HCT116 (cell line): ENCODE data around the gene LCT. TPM values are rescaled to one million over a fixed set of nuclear protein-coding genes. Genes with fewer than 3 reads are reported as not detected.

ENCODE experiments used
- ATAC-seq: fragments of 200-7000 bp; cut with Tn5 transposase; 2 replicates; pipeline ENCODE4 v1.9.1; 2020; ENCODE audit warnings: mild to moderate bottlenecking, moderate library complexity
- BruUV-seq: library from RNA; stranded (reverse); fragments of 400-500 nt; replicated peaks from 2 replicates; lab custom pipeline; 2021; lab: Mats Ljungman, UMichigan
- CTCF ChIA-PET: fragments of 300-600 bp; sonication (Branson Sonifier 250); formaldehyde crosslinking; loops from one replicate; lab custom pipeline; 2021; ENCODE audit warnings: antibody characterized with exemption; lab: Charles Lee
- POLR2A ChIA-PET: fragments of 300-600, 350-600 bp; sonication (Branson Sonifier 250); formaldehyde crosslinking; loops from one replicate; lab custom pipeline; 2021; ENCODE audit warnings: antibody characterized with exemption; lab: Charles Lee
- RAD21 ChIA-PET, 2 experiments: fragments of 300-600 bp; sonication (Branson Sonifier 250); formaldehyde crosslinking; loops; one replicate each; lab custom pipeline; 2023; ENCODE audit warnings: low total read pairs in 2 of 2; ENCODE audit not compliant: uncharacterized antibody in 2 of 2, unreplicated experiment in 2 of 2, low non-redundant PET in 1 of 2; lab: Charles Lee
- DNase-seq: peaks from one replicate; pipeline ENCODE4 v3.0.0-alpha.2; 2010; ENCODE audit warnings: low read depth, low spot score
- H2AFZ ChIP-seq: fragments of 200-600 bp; shearing (Covaris generic), sonication (generic); 2 replicates; pipeline ENCODE4 v1.6.1; 2017; ENCODE audit warnings: low read depth, mixed run types, mixed read lengths, antibody characterized with exemption, low read length; ENCODE audit not compliant: poor library complexity, severe bottlenecking
- H3K27ac ChIP-seq: 2 replicates; pipeline ENCODE4 v1.5.1; 2012; ENCODE audit warnings: low read depth, low read length
- H3K27me3 ChIP-seq: fragments of 200-600 bp; sonication (generic); 2 replicates; pipeline ENCODE4 v1.6.1; 2016; ENCODE audit warnings: mixed run types, low read length, mixed read lengths; ENCODE audit not compliant: insufficient read depth
- H3K36me3 ChIP-seq, 2 experiments: fragments of 200-500 bp in 1 of 2; fragments of 200-600 bp in 1 of 2; sonication (Bioruptor generic) in 1 of 2; sonication (generic) in 1 of 2; 2 replicates each; pipeline versions ENCODE4 v1.5.1 to v1.6.1; 2014 to 2016; ENCODE audit warnings: low read length in 2 of 2, inconsistent platforms in 1 of 2, mixed read lengths in 1 of 2, mixed run types in 1 of 2; ENCODE audit not compliant: insufficient read depth in 2 of 2, control insufficient read depth in 1 of 2
- H3K4me1 ChIP-seq, 2 experiments: fragments of 200-600 bp in 1 of 2; sonication (generic) in 1 of 2; 2 replicates each; pipeline versions ENCODE4 v1.5.1 to v1.6.1; 2012 to 2017; ENCODE audit warnings: low read length in 2 of 2, inconsistent platforms in 1 of 2, mild to moderate bottlenecking in 1 of 2, mixed read lengths in 1 of 2, mixed run types in 1 of 2, moderate library complexity in 1 of 2; ENCODE audit not compliant: insufficient read depth in 2 of 2, control insufficient read depth in 1 of 2
- H3K4me2 ChIP-seq: fragments of 200-600 bp; sonication (generic); 2 replicates; pipeline ENCODE4 v1.6.1; 2017; ENCODE audit warnings: mixed run types, low read length, mixed read lengths
- H3K4me3 ChIP-seq, 2 experiments: fragments of 200-600 bp in 1 of 2; sonication (generic) in 1 of 2; replicated peaks in 1 of 2; 2 replicates each; pipeline ENCODE4 v1.5.1; 2011 to 2016; ENCODE audit warnings: low read length in 2 of 2, control low read depth in 1 of 2, low read depth in 1 of 2, mild to moderate bottlenecking in 1 of 2, mixed read lengths in 1 of 2, mixed run types in 1 of 2
- H3K79me2 ChIP-seq: fragments of 200-600 bp; sonication (generic); 2 replicates; pipeline ENCODE4 v1.6.1; 2017; ENCODE audit warnings: mild to moderate bottlenecking, mixed run types, low read length, moderate library complexity, mixed read lengths; ENCODE audit not compliant: insufficient read depth
- H3K9ac ChIP-seq: fragments of 200-600 bp; sonication (generic); 2 replicates; pipeline ENCODE4 v1.6.1; 2016; ENCODE audit warnings: low read length, mixed read lengths
- H3K9me2 ChIP-seq: fragments of 200-600 bp; sonication (generic), shearing (Covaris generic); 2 replicates; pipeline ENCODE4 v1.6.1; 2017; ENCODE audit warnings: mixed run types, mild to moderate bottlenecking, moderate library complexity; ENCODE audit not compliant: insufficient read depth
- H3K9me3 ChIP-seq, 2 experiments: fragments of 200-500 bp in 1 of 2; fragments of 200-600 bp in 1 of 2; sonication (Bioruptor generic) in 1 of 2; sonication (generic) in 1 of 2; 2 replicates each; pipeline ENCODE4 v1.6.1; 2014 to 2017; ENCODE audit warnings: low read length in 2 of 2, mixed read lengths in 2 of 2, inconsistent platforms in 1 of 2, low read depth in 1 of 2, mild to moderate bottlenecking in 1 of 2, mixed run types in 1 of 2, moderate library complexity in 1 of 2; ENCODE audit not compliant: control insufficient read depth in 1 of 2, insufficient read depth in 1 of 2
- H4K20me1 ChIP-seq: fragments of 200-600 bp; sonication (generic), shearing (Covaris generic); 2 replicates; pipeline ENCODE4 v1.6.1; 2017; ENCODE audit warnings: mixed run types, mild to moderate bottlenecking, moderate library complexity; ENCODE audit not compliant: insufficient read depth
- CBX3 ChIP-seq: IDR thresholded peaks from 2 replicates; pipeline ENCODE4 v1.6.1; 2012; ENCODE audit warnings: low read depth
- CEBPB ChIP-seq: IDR thresholded peaks from 2 replicates; pipeline ENCODE4 v1.6.1; 2012; ENCODE audit warnings: low read depth
- EGR1 ChIP-seq: IDR thresholded peaks from 2 replicates; pipeline ENCODE4 v1.6.1; 2012; ENCODE audit warnings: low read depth
- EZH2 ChIP-seq: fragments of 200-600 bp; sonication (generic); IDR thresholded peaks from 2 replicates; pipeline ENCODE4 v1.6.1; 2017; ENCODE audit warnings: antibody characterized with exemption, mixed run types
- EZH2phosphoT487 ChIP-seq: fragments of 200-600 bp; IDR thresholded peaks from 2 replicates; pipeline ENCODE4 v1.6.1; 2018; ENCODE audit warnings: antibody characterized with exemption, borderline replicate concordance
- FOSL1 ChIP-seq: IDR thresholded peaks from 2 replicates; pipeline ENCODE4 v1.6.1; 2012; ENCODE audit warnings: low read depth
- JUND ChIP-seq: IDR thresholded peaks from 2 replicates; pipeline ENCODE4 v1.6.1; 2012
- POLR2A ChIP-seq: IDR thresholded peaks from 2 replicates; pipeline ENCODE4 v1.7.0; 2011; ENCODE audit warnings: borderline replicate concordance; ENCODE audit not compliant: insufficient read depth, insufficient read length; ENCODE audit errors: extremely low read depth
- POLR2AphosphoS5 ChIP-seq: IDR thresholded peaks from 2 replicates; pipeline ENCODE4 v1.6.1; 2011; ENCODE audit warnings: mild to moderate bottlenecking, low read depth, low read length, moderate library complexity
- RAD21 ChIP-seq: IDR thresholded peaks from 2 replicates; pipeline ENCODE4 v1.6.1; 2012; ENCODE audit warnings: low read depth, mild to moderate bottlenecking
- SIN3A ChIP-seq: IDR thresholded peaks from 2 replicates; pipeline ENCODE4 v1.6.1; 2012; ENCODE audit warnings: low read depth
- SP1 ChIP-seq: IDR thresholded peaks from 2 replicates; pipeline ENCODE4 v1.6.1; 2012; ENCODE audit warnings: low read depth
- SRF ChIP-seq: IDR thresholded peaks from 2 replicates; pipeline ENCODE4 v1.6.1; 2012; ENCODE audit warnings: low read depth
- TCF7L2 ChIP-seq: IDR thresholded peaks from 2 replicates; pipeline ENCODE4 v1.7.0; 2011; ENCODE audit warnings: borderline replicate concordance, inconsistent platforms; ENCODE audit not compliant: insufficient read depth, insufficient read length; ENCODE audit errors: extremely low read depth
- YY1 ChIP-seq: IDR thresholded peaks from 2 replicates; pipeline ENCODE4 v1.6.1; 2011; ENCODE audit warnings: low read length, low read depth, moderate library complexity, mild to moderate bottlenecking; ENCODE audit not compliant: insufficient replicate concordance; ENCODE audit errors: extremely low read depth
- ZFX ChIP-seq: fragments of 450-650 bp; IDR thresholded peaks from 2 replicates; pipeline ENCODE4 v1.6.1; 2017
- ZNF274 ChIP-seq: fragments of 200-500 bp; sonication (Bioruptor generic); IDR thresholded peaks from 2 replicates; pipeline ENCODE4 v1.6.1; 2014; ENCODE audit warnings: mild to moderate bottlenecking, low read depth, low read length, inconsistent platforms
- intact Hi-C: fragments of 100-400 bp; cut with micrococcal nuclease; formaldehyde crosslinking; loops from 2 replicates; pipeline ENCODE4 v1.10.0; 2022
- total RNA-seq: library from RNA; stranded (reverse); gene quantifications from one replicate; pipeline ENCODE4 v1.2.1, GENCODE V29; 2021; ENCODE audit not compliant: unreplicated experiment
- TF ChIP-seq, protein P1 (sequence below), 3 experiments: fragments of 200-600 bp in 1 of 3; sonication (generic) in 1 of 3; IDR thresholded peaks in 2 of 3; conservative IDR thresholded peaks in 1 of 3; 2 replicates each; pipeline ENCODE4 v1.5.1; 2012 to 2017; ENCODE audit warnings: low read depth in 2 of 3, low read length in 2 of 3, antibody characterized with exemption in 1 of 3, borderline replicate concordance in 1 of 3, control low read depth in 1 of 3, mild to moderate bottlenecking in 1 of 3, mixed read lengths in 1 of 3, mixed run types in 1 of 3, moderate library complexity in 1 of 3; ENCODE audit not compliant: insufficient read depth in 1 of 3

The LCT gene
- total RNA-seq, 1 experiment from 2014 or later = 0.12 TPM

DNA sequence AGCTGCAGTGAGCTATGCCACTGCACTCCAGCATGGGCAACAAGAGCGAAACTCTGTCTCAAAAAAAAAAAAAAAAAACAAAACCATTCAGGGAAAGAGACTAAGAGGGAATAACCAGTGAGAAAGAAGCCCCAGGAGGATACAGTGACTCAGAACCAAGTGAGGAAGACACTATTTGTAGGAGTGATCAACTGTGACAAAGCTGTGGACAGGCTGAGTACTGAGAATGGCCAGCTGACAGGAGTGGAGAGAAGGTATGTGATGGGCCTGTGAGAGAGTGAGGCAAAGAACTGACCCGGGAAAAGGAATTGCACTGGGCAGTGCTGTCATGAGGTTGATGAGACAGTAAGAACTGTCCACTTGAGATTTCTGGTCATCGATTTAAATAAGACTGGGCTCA, 6.7 kb upstream of the LCT start (continued):
- TF ChIP-seq, protein P1, sequence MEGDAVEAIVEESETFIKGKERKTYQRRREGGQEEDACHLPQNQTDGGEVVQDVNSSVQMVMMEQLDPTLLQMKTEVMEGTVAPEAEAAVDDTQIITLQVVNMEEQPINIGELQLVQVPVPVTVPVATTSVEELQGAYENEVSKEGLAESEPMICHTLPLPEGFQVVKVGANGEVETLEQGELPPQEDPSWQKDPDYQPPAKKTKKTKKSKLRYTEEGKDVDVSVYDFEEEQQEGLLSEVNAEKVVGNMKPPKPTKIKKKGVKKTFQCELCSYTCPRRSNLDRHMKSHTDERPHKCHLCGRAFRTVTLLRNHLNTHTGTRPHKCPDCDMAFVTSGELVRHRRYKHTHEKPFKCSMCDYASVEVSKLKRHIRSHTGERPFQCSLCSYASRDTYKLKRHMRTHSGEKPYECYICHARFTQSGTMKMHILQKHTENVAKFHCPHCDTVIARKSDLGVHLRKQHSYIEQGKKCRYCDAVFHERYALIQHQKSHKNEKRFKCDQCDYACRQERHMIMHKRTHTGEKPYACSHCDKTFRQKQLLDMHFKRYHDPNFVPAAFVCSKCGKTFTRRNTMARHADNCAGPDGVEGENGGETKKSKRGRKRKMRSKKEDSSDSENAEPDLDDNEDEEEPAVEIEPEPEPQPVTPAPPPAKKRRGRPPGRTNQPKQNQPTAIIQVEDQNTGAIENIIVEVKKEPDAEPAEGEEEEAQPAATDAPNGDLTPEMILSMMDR (IDR thresholded peaks at IDR 0.05 in 2 of 3, conservative IDR thresholded peaks at IDR 0.05 in 1 of 3; ENCODE audit: borderline replicate concordance in 1 of 3, insufficient read depth in 1 of 3, low read depth in 2 of 3, low read length in 2 of 3) = no peak
- TF ChIP-seq SIN3A (no peak), EGR1 (no peak), ZFX (no peak), YY1 (no peak), POLR2AphosphoS5 (no peak), CEBPB (no peak), POLR2A (no peak), FOSL1 (no peak), JUND (no peak), CBX3 (no peak), ZNF274 (no peak)

DNA sequence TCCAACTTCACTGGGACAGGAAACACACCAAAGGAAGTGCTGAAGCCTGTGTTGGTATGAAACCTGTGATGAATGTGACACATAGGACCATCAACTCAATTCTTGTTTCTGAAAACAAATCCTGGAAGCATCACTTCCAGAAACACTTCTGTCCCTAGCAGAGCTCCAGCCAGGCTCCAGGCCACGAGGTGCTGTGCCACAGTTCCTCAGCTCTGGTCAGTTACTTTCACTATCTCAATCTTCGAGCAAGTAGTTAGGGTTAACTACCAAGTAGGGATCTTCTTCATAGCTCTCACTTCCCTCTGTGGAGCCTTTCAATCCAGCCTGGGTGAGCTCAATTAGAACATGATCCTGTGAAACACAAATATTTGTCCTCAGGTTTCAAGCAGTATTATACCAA, 3.6 kb upstream of the LCT start:
- TF ChIP-seq YY1 (no peak), RAD21 (no peak), SIN3A (no peak), EZH2phosphoT487 (no peak), SRF (no peak), TCF7L2 (no peak), SP1 (no peak), POLR2AphosphoS5 (no peak), EZH2 (no peak)
- TF ChIP-seq, protein P1 (IDR thresholded peaks at IDR 0.05 in 2 of 3, conservative IDR thresholded peaks at IDR 0.05 in 1 of 3; ENCODE audit: borderline replicate concordance in 1 of 3, insufficient read depth in 1 of 3, low read depth in 2 of 3, low read length in 2 of 3) = no peak
- TF ChIP-seq, all 23 proteins: peak for 0
- RAD21 ChIA-PET = no interaction called here
- no TSS peak for BruUV-seq
- no peak overlapping the region for H3K4me2 ChIP-seq
- CTCF ChIA-PET = interaction anchor here (0.9 to 1.4 kb wide), 3 partner anchors 18 to 852 kb away, joined by 3 read pairs; no protein-coding TSS in a partner anchor
- DNase-seq (no peak), ATAC-seq (no peak)
- H3K79me2 ChIP-seq = no peaks in the 10 kb centered on the region
- H3K27ac ChIP-seq = no peak overlapping the region
- POLR2A ChIA-PET = no interaction called here
- H3K9ac ChIP-seq = no peak overlapping the region
- no peaks in the 10 kb centered on the region for H3K27me3 ChIP-seq
- no peaks in the 10 kb centered on the region for H4K20me1 ChIP-seq
- H3K4me1 ChIP-seq = no peaks in the 10 kb centered on the region
- no peaks in the 10 kb centered on the region for H3K9me3 ChIP-seq
- intact Hi-C loops = no loop called here
- H3K9me2 ChIP-seq = no peaks in the 10 kb centered on the region
- peaks cover 25 to 40% of the 10 kb centered on the region in 2 experiments; a peak in 3 of 4 replicates for H3K36me3 ChIP-seq
- H3K4me3 ChIP-seq = no peak overlapping the region
- no peak overlapping the region for H2AFZ ChIP-seq
